Progenitor cell of endocrine pancreas (in vitro differentiated cells): ENCODE measurements around the gene C15orf62. TPM values are rescaled to one million over a fixed set of nuclear protein-coding genes. Genes with fewer than 3 reads are reported as not detected.
A peak's percentile ranks its signal among the peaks of the same experiment; 100 is the strongest.

Source experiments
- DNase-seq: peaks from one replicate; pipeline ENCODE4 v3.0.0; 2021; ENCODE audit warnings: low spot score; ENCODE audit not compliant: unreplicated experiment
- H3K27ac Mint-ChIP-seq: 2 replicates; pipeline ENCODE4 v1.8.0; 2021; ENCODE audit warnings: mild to moderate bottlenecking, moderate library complexity, mixed read lengths
- H3K27me3 Mint-ChIP-seq: 2 replicates; pipeline ENCODE4 v1.8.0; 2021; ENCODE audit warnings: mixed read lengths
- H3K36me3 Mint-ChIP-seq: 2 replicates; pipeline ENCODE4 v1.8.0; 2022; ENCODE audit warnings: mixed read lengths; ENCODE audit not compliant: insufficient read depth
- H3K4me1 Mint-ChIP-seq: 2 replicates; pipeline ENCODE4 v1.8.0; 2021; ENCODE audit warnings: low read depth, mixed read lengths
- H3K4me3 Mint-ChIP-seq: 2 replicates; pipeline ENCODE4 v1.8.0; 2021; ENCODE audit warnings: low read depth, mild to moderate bottlenecking, moderate library complexity, mixed read lengths
- H3K9me3 Mint-ChIP-seq: 2 replicates; pipeline ENCODE4 v1.8.0; 2021; ENCODE audit warnings: low read depth, mixed read lengths
- CTCF ChIP-seq: fragments of 200-600 bp; sonication (generic); IDR thresholded peaks from one replicate; pipeline ENCODE4 v1.5.0; 2021; ENCODE audit warnings: antibody characterized with exemption, mild to moderate bottlenecking; ENCODE audit not compliant: unreplicated experiment
- total RNA-seq: library from RNA; stranded (reverse); gene quantifications from 2 replicates; pipeline ENCODE4 v1.2.1, GENCODE V29; 2021

The C15orf62 gene
- total RNA-seq, 1 donor from 2014 or later = 1.9 TPM

DNA sequence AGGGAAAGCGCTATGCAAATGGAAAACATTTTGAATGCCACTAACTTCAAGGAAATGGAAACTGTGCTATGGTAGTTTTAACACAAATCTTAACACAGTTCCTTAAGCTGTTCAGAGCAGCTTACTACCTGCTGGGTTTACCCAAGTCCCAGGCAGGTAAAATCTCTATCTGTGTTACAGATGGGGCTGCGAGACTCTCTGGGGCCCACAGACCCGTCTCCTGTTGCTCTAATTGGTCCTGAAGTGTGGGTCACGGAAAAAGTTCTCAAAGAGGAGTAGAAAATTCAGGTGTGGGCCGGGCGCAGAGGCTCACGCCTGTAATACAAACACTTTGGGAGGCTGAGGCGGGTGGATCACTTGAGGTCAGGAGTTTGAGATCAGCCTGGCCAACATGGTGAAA, 20.2 kb downstream of the C15orf62 start:
- no peaks in the 10 kb centered on the region for H3K9me3 Mint-ChIP-seq
- TF ChIP-seq CTCF = no peak
- no peak for DNase-seq
- H3K4me1 Mint-ChIP-seq = peaks cover 36% of the 10 kb centered on the region
- H3K27ac Mint-ChIP-seq = peak overlapping the region; percentile 76
- no peak overlapping the region for H3K4me3 Mint-ChIP-seq
- peaks cover 5% of the 10 kb centered on the region for H3K36me3 Mint-ChIP-seq
- no peaks in the 10 kb centered on the region for H3K27me3 Mint-ChIP-seq

DNA sequence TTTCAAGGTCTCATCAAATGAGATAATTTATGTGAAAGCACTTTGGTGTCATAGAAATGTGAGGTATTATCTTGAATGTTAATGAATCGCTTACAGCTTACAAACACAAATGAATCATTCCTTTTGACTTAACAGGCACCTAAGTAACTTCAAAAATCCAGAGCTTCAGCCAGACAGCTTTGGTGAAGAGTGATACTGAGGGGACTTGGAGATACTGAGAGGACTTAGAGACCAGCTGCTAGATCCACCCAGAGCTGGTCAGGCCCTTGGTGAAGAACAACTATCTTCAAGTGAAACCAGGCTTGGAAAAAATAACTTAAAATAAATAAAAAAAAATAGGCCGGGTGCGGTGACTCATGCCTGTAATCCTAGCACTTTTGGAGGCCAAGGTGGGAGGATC, 20.9 kb downstream of the C15orf62 start:
- no peaks in the 10 kb centered on the region for H3K9me3 Mint-ChIP-seq
- no peak for DNase-seq
- H3K4me1 Mint-ChIP-seq = peaks cover 34% of the 10 kb centered on the region
- no peaks in the 10 kb centered on the region for H3K27me3 Mint-ChIP-seq
- TF ChIP-seq CTCF = no peak
- peaks cover 5% of the 10 kb centered on the region for H3K36me3 Mint-ChIP-seq
- no peak overlapping the region for H3K4me3 Mint-ChIP-seq
- H3K27ac Mint-ChIP-seq = no peak overlapping the region

DNA sequence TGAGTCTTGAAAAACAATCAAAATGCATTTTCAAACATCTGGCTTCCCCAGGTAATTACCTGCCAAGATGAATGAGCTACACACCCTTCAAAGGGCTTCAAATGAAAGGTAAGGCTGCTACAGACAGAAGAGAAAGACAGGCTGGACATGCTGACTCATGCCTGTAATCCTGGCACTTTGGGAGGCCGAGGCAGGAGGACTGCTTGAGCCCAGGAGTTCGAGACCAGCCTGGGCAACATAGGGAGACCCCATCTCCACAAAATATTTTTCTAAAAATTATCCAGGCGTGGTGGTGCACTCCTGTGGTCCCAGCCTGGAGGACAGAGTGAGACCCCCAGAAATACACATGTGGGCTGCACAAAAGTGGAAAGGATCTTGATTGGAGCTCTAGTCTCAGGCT, 22.6 kb downstream of the C15orf62 start:
- DNase-seq = no peak
- Mint-ChIP-seq H3K27ac (peak overlapping the region; percentile 43), H3K36me3 (peaks cover 7% of the 10 kb centered on the region), H3K4me3 (no peak overlapping the region), H3K27me3 (no peaks in the 10 kb centered on the region), H3K9me3 (no peaks in the 10 kb centered on the region), H3K4me1 (peaks cover 20% of the 10 kb centered on the region)
- no peak for TF ChIP-seq CTCF

GRCh38 chr15:40793216-40793989, 23.6 kb downstream of the C15orf62 start:
- H3K27me3 Mint-ChIP-seq = no peaks in the 10 kb centered on the region
- H3K9me3 Mint-ChIP-seq = no peaks in the 10 kb centered on the region
- H3K27ac Mint-ChIP-seq = peak overlapping the region; percentile 29

GRCh38 chr15:40796041-40796440, 26.3 kb downstream of the C15orf62 start:
- TF ChIP-seq CTCF = no peak
- Mint-ChIP-seq H3K36me3 (peaks cover 8% of the 10 kb centered on the region), H3K9me3 (no peaks in the 10 kb centered on the region), H3K4me3 (no peak overlapping the region), H3K27ac (no peak overlapping the region), H3K4me1 (peaks cover 21% of the 10 kb centered on the region), H3K27me3 (no peaks in the 10 kb centered on the region)
- no peak for DNase-seq

More at GRCh38 chr15:40793216-40793989, 23.6 kb downstream of the C15orf62 start:
- TF ChIP-seq CTCF = no peak
- no peak for DNase-seq
- H3K4me3 Mint-ChIP-seq = no peak overlapping the region
- peaks cover 17% of the 10 kb centered on the region for H3K4me1 Mint-ChIP-seq
- H3K36me3 Mint-ChIP-seq = peaks cover 7% of the 10 kb centered on the region
